ENCODE measurements around the gene EIPR1.

The EIPR1 gene

DNA sequence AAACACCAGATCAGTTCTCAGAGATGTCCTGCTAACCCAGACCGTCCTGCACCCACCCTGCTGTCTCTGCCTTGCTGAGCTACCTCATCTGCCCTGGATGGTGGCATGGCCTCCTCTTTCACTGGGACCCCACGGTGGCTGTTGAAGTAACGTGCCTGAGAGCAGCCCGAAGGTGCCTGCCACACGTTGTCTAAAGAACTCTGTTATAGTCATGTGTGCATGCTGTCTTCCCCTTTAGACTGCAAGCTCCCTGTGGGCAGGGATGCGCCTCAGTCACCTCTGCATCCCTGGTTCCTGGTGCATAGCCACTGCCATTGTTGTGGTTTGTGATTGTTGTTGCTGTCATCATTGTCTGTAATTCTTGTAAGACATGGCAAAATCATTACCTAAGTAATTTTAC lies 235.9 kb downstream of the EIPR1 start:
- no peak for DNase-seq

DNA sequence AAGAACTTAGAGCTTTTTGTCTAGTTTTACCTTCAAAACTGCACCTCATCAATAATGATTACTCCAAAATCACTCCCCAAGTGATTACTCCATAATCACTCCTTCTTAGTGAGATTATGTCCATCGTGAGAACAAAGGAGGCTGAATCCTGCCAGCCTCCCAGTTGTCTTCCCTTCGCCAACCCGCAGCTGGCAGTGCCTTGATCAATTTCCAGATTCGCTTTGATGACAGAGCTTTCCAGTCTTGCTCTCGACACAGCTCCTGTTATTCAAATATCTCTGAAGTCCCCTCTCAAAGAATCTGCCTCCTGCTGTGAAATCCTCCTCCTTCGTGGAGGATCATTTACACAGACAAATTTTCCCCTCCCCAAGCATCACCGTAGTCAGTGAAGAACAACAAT lies 237.7 kb downstream of the EIPR1 start:
- DNase-seq: no peak
